ENCODE measurements around the gene ZAP70.

Gene ZAP70

GRCh38 chr2:97704989-97705388, 8.4 kb upstream of the ZAP70 start:
- Histone ChIP-seq H3F3A (ENCODE audit: insufficient read depth) (no peaks in the 10 kb centered on the region), H3K9me3 (ENCODE audit: insufficient read depth, low read length) (no peaks in the 10 kb centered on the region), H4K20me1 (ENCODE audit: low read depth, low read length) (no peaks in the 10 kb centered on the region), H3K4me2 (ENCODE audit: low read depth, low read length, poor library complexity, severe bottlenecking) (no peak overlapping the region), H3K36me3 (ENCODE audit: low read length) (no peaks in the 10 kb centered on the region), H2AFZ (ENCODE audit: low read depth, low read length, severe bottlenecking) (no peak overlapping the region), H3K27ac (ENCODE audit: low read depth, low read length) (no peak overlapping the region), H3K9me2 (replicated peaks; ENCODE audit: insufficient read depth, low read length) (no peaks in the 10 kb centered on the region), H3K4me3 (ENCODE audit: insufficient read depth, low read length, poor library complexity, severe bottlenecking) (no peak overlapping the region), H3K27me3 (ENCODE audit: low read length) (no peaks in the 10 kb centered on the region), H3K79me2 (ENCODE audit: insufficient read depth, low read length) (no peaks in the 10 kb centered on the region), H3K9ac (ENCODE audit: low read length) (no peak overlapping the region)
- TF ChIP-seq EZH2phosphoT487 (conservative IDR thresholded peaks at IDR 0.05; ENCODE audit: low read length) (no peak), CTCF (IDR thresholded peaks at IDR 0.05; ENCODE audit: insufficient read depth, low read length, poor library complexity, severe bottlenecking) (no peak)

GRCh38 chr2:97706112-97706511, 7.3 kb upstream of the ZAP70 start:
- Histone ChIP-seq H2AFZ (ENCODE audit: low read depth, low read length, severe bottlenecking) (no peak overlapping the region), H3F3A (ENCODE audit: insufficient read depth) (no peaks in the 10 kb centered on the region), H4K20me1 (ENCODE audit: low read depth, low read length) (no peaks in the 10 kb centered on the region), H3K9me3 (ENCODE audit: insufficient read depth, low read length) (no peaks in the 10 kb centered on the region), H3K79me2 (ENCODE audit: insufficient read depth, low read length) (no peaks in the 10 kb centered on the region), H3K4me2 (ENCODE audit: low read depth, low read length, poor library complexity, severe bottlenecking) (no peak overlapping the region), H3K4me3 (ENCODE audit: insufficient read depth, low read length, poor library complexity, severe bottlenecking) (no peak overlapping the region), H3K27me3 (ENCODE audit: low read length) (no peaks in the 10 kb centered on the region), H3K36me3 (ENCODE audit: low read length) (no peaks in the 10 kb centered on the region), H3K9ac (ENCODE audit: low read length) (no peak overlapping the region), H3K27ac (ENCODE audit: low read depth, low read length) (no peak overlapping the region), H3K9me2 (replicated peaks; ENCODE audit: insufficient read depth, low read length) (no peaks in the 10 kb centered on the region)
- TF ChIP-seq CTCF (IDR thresholded peaks at IDR 0.05; ENCODE audit: insufficient read depth, low read length, poor library complexity, severe bottlenecking), result no peak
- no peak for TF ChIP-seq EZH2phosphoT487 (conservative IDR thresholded peaks at IDR 0.05; ENCODE audit: low read length)

- Histone ChIP-seq H3K4me2 (ENCODE audit: low read depth, low read length, poor library complexity, severe bottlenecking) (no peak overlapping the region), H2AFZ (ENCODE audit: low read depth, low read length, severe bottlenecking) (no peak overlapping the region), H4K20me1 (ENCODE audit: low read depth, low read length) (no peaks in the 10 kb centered on the region), H3K79me2 (ENCODE audit: insufficient read depth, low read length) (no peaks in the 10 kb centered on the region), H3K9me3 (ENCODE audit: insufficient read depth, low read length) (no peaks in the 10 kb centered on the region), H3K9me2 (replicated peaks; ENCODE audit: insufficient read depth, low read length) (no peaks in the 10 kb centered on the region), H3K27me3 (ENCODE audit: low read length) (no peaks in the 10 kb centered on the region), H3K9ac (ENCODE audit: low read length) (no peak overlapping the region), H3K27ac (ENCODE audit: low read depth, low read length) (no peak overlapping the region), H3K4me3 (ENCODE audit: insufficient read depth, low read length, poor library complexity, severe bottlenecking) (no peak overlapping the region), H3F3A (ENCODE audit: insufficient read depth) (no peaks in the 10 kb centered on the region), H3K36me3 (ENCODE audit: low read length) (no peaks in the 10 kb centered on the region)
- TF ChIP-seq EZH2phosphoT487 (conservative IDR thresholded peaks at IDR 0.05; ENCODE audit: low read length) (no peak), CTCF (IDR thresholded peaks at IDR 0.05; ENCODE audit: insufficient read depth, low read length, poor library complexity, severe bottlenecking) (no peak)
These were observed 6.5 kb upstream of the ZAP70 start for GRCh38 chr2:97706708-97707345.

Data from SU-DHL-6 (cell line).